Mesenteric fat pad (tissue), 1 donor: Measurements from ENCODE around the gene CIBAR2. TPM values are rescaled to one million over a fixed set of nuclear protein-coding genes. Genes with fewer than 3 reads are reported as not detected.

Source experiments
- DNase-seq: peaks from one replicate; pipeline ENCODE4 v3.0.0-alpha.2; 2020; ENCODE audit warnings: low spot score
- total RNA-seq: library from RNA; stranded (reverse); fragmentation: NEBNext Ultra II Directional; extraction: Animal tissue kit (Norgen Biotek cat#: 25700); gene quantifications from one replicate; pipeline ENCODE4 v1.2.1, GENCODE V29; 2021
- donor health status: DM: yes; HTN: yes; CAD: no.

CIBAR2 gene
- total RNA-seq, 1 donor from 2014 or later, result not detected

DNA sequence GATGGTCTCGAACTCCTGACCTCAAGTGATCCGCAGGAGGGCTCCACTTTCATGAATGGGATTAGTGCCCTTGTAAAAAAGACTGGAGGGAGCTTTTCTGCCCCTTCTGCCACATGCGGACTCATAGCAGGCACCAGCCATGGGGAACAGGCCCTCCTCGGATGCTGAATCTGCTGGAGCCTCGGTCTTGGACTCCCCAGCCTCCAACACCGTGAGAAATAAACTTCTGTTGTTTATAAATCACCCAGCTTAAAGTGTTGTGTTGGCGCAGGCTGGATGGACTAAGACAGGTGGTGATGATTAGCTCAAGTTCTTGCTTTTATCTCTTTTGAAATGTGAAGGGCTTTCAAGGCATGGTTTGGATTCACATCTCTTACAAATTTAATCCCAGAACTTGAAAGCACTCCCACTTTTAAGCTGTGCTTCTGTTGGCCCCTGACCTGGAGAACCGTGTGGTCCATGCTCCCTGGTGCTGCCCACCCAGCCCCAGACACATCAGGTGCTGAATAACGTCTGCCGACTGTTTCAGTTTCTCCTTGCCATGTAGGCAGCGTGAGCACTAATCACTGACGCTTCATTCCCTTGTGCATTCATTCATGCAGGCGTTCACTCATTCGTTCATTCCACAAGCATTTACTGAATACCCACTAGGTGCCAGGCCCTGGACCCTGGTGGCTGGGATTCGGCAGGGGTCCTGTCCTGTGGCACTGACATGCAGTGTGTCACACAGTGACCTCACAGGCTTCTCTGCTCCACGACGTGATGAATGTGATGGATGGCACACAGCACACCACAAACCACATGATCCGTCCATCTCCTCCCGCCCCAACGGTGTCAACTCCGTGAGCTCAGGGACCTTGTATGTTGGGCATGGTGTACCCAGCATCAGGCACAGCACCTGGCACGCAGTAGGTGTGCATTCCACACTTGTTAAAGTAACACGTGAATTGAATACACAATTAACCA is 8.9 kb downstream of the CIBAR2 start:
- DNase-seq, result no peak

DNA sequence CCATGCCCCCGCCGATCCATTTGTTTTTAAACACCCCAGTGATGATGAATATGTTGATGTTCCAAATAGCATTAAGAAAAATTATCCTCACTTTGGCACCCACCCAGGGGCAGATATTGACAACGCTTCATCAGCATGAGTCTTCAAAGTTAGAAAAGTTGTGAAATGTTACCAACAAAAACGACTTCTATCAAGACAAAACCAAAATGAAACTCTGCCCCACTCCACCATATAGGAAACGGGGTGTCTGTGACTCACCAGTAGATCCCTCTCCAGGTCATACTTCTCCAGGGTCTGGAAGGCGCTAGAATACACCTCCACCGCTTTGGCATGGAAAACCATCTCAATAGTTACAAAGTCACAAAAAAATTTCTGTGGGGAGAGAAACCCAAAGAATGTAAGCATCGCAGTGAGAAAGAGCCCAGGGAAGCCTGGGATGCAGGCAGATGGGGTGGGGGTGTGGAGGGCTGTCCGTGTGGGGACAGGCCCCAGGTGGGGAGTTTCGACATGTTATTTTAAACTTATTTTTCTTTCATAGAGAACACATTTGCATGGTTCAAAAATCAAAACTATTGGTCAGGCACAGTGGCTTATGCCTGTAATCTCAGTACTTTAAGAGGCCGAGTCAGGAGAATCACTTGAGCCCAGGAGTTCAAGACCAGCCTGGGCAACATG is 10.2 kb downstream of the CIBAR2 start:
- no peak for DNase-seq

DNA sequence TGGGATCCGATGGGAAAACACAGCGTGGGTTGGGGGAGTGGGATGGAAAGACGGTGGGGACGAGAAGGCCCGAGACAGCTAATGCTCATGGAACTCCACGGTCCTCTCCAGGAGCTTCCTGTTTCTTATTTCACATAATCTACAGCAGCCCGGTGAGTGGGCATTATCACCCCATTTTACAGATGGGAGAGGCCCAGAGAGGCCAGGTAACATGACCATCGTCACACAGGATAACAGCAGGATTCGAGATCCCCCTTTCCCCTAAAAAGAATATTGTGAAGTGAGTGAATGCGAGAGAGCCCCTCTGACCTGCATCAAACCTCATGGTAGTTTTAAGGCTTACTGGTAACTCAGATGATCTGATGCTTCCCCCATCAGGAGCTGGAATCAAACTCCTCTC is 12.0 kb downstream of the CIBAR2 start:
- DNase-seq, result no peak

DNA sequence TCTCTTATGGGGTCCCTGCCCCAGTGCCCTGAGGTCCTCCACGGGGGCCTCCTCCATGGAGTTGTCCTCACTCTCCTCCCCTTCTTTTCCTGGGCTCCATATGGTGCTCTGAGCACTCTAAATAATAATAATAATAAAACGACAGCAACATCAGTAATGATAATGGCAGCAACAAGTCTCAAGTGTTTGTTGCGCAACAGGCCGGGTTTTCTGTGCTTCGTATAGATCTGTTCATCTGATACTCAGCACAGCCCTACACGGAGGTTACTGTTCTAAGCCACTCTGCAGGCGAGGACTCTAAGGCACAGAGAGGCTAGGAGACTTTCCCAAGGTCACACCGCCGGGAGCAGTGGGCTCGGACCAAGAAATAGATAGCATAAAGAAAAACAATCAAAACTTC is 13.7 kb downstream of the CIBAR2 start:
- DNase-seq, result no peak

DNA sequence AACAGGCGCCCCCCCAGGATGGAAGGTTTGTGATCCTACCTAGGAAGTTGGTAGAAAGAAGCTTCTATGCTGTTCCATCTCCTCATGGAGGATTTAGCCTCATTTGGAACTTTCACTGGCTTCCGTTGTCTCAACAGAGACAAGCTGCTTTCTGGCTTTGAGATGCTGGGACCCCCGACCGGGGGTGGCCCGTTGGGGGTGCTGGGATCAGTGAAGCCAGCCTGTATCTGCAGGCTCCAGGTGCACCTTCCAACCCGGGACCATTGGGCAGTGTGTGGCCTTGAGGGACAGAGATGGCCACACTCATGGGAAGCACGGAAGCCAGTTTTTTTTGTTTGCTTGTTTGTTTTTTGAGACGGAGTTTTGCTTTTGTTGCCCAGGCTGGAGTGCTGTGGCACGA is 15.4 kb downstream of the CIBAR2 start:
- no peak for DNase-seq

DNA sequence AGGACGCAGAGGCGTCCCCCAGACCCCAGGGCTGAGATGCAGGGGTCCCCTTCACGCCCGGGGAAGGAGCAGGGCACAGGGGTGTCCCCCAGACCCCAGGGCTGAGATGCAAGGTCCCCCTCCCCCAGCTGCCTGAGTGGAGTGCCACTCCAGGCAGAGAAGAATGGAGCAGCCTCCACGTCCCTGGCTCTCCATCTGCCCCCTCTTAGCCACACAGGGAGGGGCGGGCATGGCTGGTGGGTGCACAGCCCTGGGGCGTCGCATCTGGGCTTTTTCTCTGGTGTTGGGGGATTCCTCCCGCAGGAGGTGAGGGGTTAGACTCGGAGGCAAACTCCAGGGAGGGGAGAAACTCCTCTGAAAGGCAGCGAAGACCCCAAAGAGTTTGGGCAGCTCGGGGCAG is 17.5 kb downstream of the CIBAR2 start:
- no peak for DNase-seq

DNA sequence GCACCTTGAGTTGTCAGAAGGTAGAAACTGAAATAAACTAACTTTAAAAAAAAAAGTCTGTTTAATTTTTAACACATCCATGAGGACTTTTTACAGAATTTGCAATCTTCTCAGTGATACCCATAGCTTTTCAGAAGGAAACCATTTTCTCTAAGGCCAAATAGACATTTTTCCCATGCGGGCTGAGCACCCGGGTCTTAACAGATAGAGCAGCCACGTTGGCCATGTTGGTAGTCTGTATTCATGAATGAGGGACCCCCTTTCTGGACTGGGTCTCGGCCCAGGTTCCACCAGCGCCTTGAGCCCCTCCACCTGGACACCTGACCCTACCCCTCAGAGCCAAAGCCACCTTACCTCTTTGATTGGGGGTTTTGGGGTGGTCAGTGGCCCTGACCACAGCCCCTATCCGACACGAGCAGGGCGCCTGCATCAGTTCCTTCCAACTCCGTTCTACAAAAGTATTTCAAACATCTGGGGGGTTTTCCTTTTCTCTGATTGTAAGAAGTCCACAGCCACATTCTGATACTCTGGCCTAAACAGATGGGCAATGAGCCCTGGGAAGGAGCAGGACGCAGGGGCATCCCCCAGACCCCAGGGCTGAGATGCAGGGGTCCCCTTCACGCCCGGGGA is 18.0 kb downstream of the CIBAR2 start:
- DNase-seq, result no peak

DNA sequence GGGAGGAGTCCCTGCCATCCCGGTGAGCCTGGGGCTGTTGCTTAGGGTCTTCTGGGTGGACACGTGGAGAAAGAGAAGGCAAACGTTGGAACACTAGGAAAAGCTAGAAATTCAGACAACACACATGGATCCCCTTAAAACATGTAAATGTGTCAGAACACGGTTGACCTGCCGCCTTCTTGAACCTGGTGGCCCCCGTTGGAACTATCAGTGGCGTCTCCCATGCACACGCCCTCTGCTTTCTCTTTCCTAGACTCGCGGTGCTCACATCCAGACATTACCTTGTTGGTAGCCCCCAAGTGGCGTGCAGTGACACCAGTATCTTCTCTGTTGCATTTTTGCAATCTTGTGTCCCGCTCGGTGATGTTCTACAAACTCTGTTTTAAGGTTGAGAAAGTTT is 18.6 kb downstream of the CIBAR2 start:
- DNase-seq, result no peak

DNA sequence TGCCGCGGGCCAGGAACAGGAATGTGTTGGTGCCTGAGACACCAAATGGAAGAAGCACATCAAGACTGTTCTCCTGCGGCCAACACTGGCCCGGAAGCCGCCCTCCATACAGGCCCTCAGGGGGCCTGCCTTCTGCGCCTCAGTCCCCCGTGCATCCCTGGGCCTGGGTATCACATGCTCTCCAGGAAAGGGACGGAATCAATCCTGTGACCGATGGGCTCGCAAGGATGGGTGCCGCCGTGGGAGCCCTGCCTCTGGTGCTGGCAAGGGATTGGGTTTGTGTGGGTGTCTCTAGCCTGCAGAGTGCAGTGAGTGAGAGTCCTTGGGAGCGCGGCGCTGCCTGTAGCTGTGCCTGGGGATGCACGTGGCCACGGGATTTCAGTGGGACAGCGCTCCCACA is 19.4 kb downstream of the CIBAR2 start:
- DNase-seq, result no peak

DNA sequence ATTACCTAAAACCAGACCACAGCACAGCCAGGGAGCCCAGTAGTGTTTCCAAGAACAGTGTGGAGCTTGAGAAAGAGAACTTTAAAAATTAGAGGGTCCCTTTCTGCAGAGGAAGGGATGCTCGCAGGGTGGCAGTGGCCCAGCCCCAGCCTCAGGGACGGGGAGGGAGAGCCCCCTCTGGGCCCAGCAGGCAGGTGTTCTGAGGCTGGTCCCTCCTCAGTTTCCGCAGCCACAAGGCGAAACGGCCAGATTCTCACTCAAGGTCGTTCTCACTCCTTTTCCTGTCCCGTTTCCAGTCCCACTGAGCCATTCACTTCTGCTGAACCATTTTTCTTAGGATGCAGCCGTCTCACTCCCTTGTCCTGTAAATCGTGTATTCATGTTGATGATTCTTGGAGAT is 20.0 kb downstream of the CIBAR2 start:
- no peak for DNase-seq

DNA sequence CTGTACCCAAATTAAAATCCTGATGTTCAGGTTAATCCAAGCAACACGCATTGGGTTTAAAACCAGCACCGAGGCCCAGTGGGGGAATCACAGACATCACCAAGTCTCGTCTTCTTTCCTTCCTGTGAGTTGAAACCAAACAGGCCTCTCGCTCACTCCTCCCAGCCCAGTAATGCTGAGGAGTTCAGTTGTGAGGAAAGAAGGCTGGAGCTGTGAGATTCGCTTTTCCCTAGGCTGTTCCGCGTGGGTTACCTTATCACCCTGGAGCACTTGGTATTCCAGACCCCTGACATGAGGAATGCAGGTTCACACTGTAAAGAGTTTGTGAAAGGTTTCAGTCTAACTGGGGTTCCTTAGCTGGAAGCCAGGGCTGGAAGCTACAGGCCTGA is 20.8 kb downstream of the CIBAR2 start:
- DNase-seq, result no peak

DNA sequence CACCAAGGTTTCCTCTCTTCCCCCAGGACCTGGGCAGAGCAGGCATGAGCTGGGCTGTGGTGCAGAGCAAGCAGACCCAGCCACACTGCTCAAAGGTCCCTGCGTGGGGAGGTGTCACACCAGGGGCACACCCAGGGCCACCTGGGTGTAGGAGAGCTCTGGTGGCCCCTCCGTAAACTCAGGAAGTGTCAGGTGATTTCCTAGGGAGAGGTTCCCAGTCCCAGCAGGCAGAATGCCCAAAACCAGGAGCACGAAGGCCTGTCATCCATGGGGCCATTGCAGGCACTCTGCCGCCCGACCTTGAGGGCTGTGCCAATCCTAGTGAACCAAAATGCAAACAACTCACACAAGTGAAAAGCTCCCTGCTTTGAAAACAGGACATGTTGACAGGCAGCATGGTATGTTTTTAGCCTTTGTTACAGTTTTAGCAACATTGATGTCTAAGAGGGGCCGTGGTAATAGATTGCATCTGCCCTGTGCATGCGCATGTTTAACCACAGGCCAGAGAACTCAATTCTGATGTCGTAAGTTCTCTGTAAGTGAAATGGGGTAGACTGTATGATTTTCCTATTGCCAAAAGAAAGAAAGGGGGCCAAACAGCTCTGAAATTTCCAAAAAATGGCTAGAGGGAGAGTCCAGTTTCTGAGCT is 21.3 kb downstream of the CIBAR2 start:
- DNase-seq, result no peak

DNA sequence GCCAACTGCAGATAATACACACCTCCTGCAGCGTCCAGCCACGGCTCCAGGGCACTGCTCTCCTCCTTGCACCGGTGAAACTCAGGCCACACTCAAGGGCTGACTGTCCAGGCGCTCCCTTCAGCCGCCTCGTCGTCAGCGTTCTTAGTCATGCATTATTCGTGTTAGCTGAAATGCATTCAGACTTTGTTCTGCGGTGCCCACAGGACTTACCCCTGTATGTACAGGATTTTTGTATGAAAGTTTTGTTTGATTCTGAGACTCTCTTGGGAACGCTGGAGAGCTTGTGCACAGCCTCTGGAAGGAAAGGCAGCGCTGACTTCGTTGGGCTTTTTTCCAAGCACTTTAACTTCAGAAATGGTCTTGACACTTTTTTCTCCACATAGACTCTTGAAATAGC is 22.1 kb downstream of the CIBAR2 start:
- no peak for DNase-seq

DNA sequence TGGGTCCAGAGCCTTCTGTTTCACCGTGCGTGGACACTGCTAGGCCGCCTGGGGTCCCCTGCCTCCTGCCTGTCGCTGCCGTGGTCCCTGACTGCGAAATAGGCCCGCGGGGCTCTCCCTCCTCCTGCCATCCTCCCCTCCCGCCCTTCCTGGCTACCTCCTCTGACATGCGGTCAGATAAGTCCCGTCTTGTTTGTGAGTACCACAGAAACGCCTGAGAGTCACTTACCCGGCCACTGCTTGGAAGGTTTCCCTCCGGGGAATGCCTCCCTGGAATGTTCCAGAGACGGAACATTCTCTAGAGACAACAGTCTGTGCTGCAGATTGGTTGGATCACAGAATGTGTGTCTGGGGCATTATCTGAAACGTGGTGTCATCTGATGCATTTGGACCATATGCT is 22.7 kb downstream of the CIBAR2 start:
- DNase-seq, result no peak

DNA sequence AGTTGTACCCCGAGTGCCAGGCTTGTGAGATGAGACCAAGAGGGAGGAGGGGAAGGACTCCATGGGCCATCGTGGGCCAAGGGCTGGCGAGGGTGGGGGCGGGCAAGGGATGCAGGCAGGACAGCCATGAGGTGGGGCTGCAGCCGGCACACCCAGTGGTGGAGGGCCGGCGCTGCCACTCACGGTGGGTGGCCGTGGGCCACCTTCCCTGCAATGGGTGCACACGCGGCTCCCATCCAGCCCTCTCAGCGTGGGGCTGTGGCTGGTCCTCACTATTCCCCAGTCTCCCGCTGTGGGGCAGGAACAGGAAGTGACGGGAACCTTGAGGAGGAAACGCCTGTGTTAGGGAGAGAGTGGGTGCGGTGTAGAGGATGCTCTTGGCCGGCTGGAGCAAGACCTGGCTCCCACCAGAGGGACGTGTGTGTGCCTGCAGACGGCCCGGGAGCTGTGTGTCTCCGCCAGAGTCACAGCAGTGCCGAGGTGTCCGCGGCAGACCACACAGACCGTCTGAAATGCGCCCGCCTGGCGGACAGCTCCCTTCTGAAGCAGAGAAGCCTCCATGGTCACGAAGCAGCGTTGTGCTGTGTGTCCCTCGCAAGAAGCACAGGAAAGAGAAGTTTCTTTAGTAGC is 23.6 kb downstream of the CIBAR2 start:
- DNase-seq, result no peak

DNA sequence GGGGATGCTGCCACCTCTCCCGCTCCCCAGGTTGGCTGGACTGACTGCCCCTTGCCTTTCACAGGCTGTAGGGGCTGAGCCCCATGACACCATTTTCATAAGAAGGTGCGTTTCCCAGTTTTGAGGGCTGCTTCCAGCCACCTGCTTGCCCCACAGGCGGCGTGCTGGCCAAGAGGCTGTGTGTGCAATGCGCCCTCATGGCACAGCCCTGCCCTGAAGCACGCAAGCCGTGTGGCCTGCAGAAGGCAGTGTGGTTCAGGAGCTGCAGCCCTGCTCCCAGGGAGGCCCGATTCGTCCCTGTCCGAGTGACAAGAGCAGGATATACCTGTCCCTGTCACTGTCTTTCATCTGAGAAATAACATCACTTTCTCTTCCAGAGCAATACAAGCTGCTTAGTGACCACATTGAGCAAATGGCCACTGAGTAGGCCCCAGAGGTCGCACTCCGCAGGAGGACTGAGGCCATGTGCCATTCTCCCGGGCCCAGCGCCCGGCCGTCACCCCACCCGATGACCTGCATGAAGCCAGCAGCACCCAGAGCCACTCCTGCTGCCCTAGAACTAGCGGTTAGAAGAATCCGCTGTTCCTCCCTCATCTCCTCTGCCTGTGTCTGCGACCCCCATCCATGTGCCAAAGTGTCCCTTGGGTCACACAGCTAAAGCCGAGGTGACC is 24.2 kb downstream of the CIBAR2 start:
- DNase-seq, result no peak

DNA sequence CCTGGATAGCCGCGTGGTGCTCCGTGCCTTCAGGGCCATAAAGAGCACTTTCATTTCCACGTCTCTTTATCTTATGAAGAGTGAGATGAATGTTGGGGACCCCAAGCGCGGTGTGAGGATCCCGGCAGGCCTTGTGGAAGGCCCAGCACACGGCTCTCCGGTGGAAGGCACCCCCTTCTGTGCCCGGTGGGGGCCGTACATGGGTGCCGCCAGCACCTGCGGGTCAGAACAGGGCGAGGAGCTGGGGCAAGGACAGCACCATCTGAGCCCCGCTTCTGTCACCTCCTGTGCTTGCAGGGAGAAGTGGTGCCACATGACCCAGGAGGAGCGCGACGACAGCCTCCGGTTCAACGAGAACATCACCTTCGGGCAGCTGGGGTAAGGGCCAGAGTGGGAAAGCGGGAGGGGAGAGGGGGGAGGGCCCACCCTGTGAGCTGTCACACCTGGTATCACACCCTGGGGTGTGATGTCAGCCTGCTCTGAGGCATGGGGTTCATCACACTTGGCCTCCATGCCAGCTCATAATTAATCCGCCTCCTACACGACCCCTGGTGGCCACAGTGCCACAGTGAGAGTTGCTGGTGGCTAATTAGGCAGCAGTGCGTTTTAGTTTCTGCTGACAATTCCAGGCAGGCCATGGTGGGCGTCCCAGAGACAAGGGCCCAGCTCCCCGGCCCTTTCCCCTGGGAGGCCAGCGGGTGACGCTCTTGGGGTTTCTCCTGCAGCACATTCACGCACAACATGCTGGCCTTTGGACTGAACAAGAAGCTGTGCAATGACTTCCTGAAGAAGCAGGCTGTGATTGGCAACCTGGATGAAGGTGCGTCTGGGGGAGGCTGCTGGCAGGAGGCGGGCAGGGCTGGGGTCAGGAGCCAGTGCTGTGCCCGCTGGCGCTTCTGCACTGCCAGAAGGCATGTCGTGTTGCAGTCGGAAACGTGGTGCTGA is 25.7 kb downstream of the CIBAR2 start:
- DNase-seq, result no peak

DNA sequence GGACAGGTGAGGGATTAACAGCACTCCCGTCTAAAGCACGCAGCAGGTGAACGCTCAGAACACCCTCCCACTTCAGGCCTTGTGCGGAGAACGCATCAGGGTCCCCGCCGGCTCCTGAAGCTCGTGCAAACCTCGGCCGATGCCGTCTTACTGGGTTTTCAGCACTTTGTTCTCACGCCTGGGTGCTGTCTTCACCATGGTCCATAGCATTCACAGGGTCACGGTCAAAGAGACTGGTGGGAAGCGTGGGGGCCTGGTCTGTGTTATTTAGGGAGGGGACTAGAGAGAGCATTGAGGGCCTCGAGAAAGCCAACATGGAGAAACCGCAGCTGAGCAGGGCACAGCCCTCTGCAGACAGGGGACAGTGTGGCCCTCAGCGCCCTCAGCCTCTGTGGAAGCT is 26.6 kb downstream of the CIBAR2 start:
- DNase-seq, result no peak

DNA sequence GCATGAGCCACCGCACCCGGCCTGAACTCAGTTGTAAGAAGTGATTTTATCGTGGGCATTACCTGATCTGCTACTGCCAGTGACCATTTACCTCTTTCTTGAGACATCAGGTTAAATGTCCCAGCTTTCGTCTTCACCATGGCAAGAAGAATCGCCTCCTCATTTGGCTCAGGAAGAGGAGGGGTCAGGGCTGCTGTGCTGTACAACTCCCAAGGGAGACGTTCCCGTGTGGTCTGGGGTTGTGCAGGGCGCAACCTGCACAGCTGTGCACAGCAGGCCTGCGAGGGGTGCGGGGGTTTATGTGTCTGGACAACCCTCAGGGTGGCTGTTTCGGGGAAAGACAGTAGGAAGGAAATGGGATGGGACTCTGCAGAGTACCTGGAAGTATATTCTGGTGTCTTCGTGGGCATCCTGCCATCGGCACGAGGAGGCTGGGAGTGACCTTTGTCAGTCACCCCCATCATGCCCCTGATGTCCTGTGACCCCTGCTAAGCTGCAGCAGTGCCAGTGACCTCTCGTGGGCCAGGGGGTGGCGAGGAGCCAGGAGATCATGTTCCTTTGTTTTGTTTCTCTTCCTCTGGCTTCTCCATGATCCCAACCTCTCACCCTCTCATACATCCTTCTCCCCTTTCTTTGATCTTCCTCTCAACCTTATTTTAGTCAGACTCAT is 27.3 kb downstream of the CIBAR2 start:
- no peak for DNase-seq
